Panc1 (cell line): ENCODE results near the gene DHRS3.

Experiments
- POLR2AphosphoS5 ChIP-seq: IDR thresholded peaks from 2 replicates; pipeline ENCODE4 v1.6.1; 2012; ENCODE audit warnings: mild to moderate bottlenecking, low read depth, low read length, moderate library complexity
- REST ChIP-seq, 2 experiments: IDR thresholded peaks; 2 replicates each; pipeline ENCODE4 v1.6.1; 2011 to 2012; ENCODE audit warnings: low read depth in 2 of 2, control low read depth in 1 of 2, low read length in 1 of 2, mild to moderate bottlenecking in 1 of 2, moderate library complexity in 1 of 2; ENCODE audit not compliant: insufficient read depth in 1 of 2
- SIN3A ChIP-seq: IDR thresholded peaks from 2 replicates; pipeline ENCODE4 v1.6.1; 2012; ENCODE audit warnings: low read depth, mild to moderate bottlenecking, low read length, moderate library complexity, borderline replicate concordance; ENCODE audit not compliant: insufficient read depth
- TF ChIP-seq, protein P1 (sequence below): fragments of 450-650 bp; IDR thresholded peaks from 2 replicates; pipeline ENCODE4 v1.5.1; 2017; ENCODE audit warnings: mild to moderate bottlenecking

- TF ChIP-seq, protein P1, sequence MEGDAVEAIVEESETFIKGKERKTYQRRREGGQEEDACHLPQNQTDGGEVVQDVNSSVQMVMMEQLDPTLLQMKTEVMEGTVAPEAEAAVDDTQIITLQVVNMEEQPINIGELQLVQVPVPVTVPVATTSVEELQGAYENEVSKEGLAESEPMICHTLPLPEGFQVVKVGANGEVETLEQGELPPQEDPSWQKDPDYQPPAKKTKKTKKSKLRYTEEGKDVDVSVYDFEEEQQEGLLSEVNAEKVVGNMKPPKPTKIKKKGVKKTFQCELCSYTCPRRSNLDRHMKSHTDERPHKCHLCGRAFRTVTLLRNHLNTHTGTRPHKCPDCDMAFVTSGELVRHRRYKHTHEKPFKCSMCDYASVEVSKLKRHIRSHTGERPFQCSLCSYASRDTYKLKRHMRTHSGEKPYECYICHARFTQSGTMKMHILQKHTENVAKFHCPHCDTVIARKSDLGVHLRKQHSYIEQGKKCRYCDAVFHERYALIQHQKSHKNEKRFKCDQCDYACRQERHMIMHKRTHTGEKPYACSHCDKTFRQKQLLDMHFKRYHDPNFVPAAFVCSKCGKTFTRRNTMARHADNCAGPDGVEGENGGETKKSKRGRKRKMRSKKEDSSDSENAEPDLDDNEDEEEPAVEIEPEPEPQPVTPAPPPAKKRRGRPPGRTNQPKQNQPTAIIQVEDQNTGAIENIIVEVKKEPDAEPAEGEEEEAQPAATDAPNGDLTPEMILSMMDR: no peak
- TF ChIP-seq POLR2AphosphoS5: no peak
- no peak for TF ChIP-seq REST (IDR thresholded peaks at IDR 0.05; ENCODE audit: insufficient read depth in 1 of 2, low read depth in 2 of 2, low read length in 1 of 2)
- TF ChIP-seq SIN3A: no peak
These were observed 9.3 kb upstream of the DHRS3 start for GRCh38 chr1:12627296-12627695.
